Right atrium auricular region (tissue), 2 donors: ENCODE results near the gene PTRH2. TPM values are rescaled to one million over a fixed set of nuclear protein-coding genes. Genes with fewer than 3 reads are reported as not detected.

Experiments
- DNase-seq: peaks from one replicate; pipeline ENCODE4 v3.0.0-alpha.2; 2019; ENCODE audit warnings: low spot score
- H3K27ac ChIP-seq, 2 donors: fragments of 200-600 bp; sonication (generic); 1 replicate in 1 of 2; 2 replicates in 1 of 2; pipeline ENCODE4 v1.5.1; 2016 to 2019
- H3K27me3 ChIP-seq, 2 donors: fragments of 200-600 bp; sonication (generic); one replicate each; pipeline versions ENCODE4 v1.5.1 to v1.6.0; 2017 to 2019
- H3K36me3 ChIP-seq: fragments of 200-600 bp; sonication (generic); one replicate; pipeline ENCODE4 v1.5.1; 2016
- H3K4me1 ChIP-seq, 2 donors: fragments of 200-600 bp; sonication (generic); one replicate each; pipeline versions ENCODE4 v1.5.1 to v1.6.0; 2017 to 2019
- H3K4me3 ChIP-seq, 2 donors: fragments of 200-600 bp; sonication (generic); 1 replicate in 1 of 2; 2 replicates in 1 of 2; pipeline ENCODE4 v1.5.1; 2017 to 2019; ENCODE audit warnings: mild to moderate bottlenecking in 1 of 2, moderate library complexity in 1 of 2
- H3K9me3 ChIP-seq, 2 donors: fragments of 200-600 bp; sonication (generic); one replicate each; pipeline ENCODE4 v1.5.1; 2019
- total RNA-seq, 2 donors: library from RNA; depleted of rRNA; stranded (reverse); fragments of >200 nt; gene quantifications; one replicate each; pipeline ENCODE4 v1.1.0, GENCODE V29; 2016
- TF ChIP-seq, protein P1 (sequence below), 2 donors: fragments of 200-600 bp; sonication (generic); IDR thresholded peaks; one replicate each; pipeline ENCODE4 v1.5.1; 2019; ENCODE audit warnings: antibody characterized with exemption in 2 of 2

PTRH2 gene
- total RNA-seq, 2 donors from 2014 or later, result 13.8 to 14.1 TPM

GRCh38 chr17:59694344-59694743 is 12.9 kb downstream of the PTRH2 start:
- TF ChIP-seq, protein P1, sequence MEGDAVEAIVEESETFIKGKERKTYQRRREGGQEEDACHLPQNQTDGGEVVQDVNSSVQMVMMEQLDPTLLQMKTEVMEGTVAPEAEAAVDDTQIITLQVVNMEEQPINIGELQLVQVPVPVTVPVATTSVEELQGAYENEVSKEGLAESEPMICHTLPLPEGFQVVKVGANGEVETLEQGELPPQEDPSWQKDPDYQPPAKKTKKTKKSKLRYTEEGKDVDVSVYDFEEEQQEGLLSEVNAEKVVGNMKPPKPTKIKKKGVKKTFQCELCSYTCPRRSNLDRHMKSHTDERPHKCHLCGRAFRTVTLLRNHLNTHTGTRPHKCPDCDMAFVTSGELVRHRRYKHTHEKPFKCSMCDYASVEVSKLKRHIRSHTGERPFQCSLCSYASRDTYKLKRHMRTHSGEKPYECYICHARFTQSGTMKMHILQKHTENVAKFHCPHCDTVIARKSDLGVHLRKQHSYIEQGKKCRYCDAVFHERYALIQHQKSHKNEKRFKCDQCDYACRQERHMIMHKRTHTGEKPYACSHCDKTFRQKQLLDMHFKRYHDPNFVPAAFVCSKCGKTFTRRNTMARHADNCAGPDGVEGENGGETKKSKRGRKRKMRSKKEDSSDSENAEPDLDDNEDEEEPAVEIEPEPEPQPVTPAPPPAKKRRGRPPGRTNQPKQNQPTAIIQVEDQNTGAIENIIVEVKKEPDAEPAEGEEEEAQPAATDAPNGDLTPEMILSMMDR (IDR thresholded peaks at IDR 0.05), result no peak
- Histone ChIP-seq H3K4me3 (no peak overlapping the region), H3K27ac (no peak overlapping the region), H3K27me3 (no peaks in the 10 kb centered on the region), H3K36me3 (peaks cover 97% of the 10 kb centered on the region), H3K4me1 (no peaks in the 10 kb centered on the region), H3K9me3 (no peaks in the 10 kb centered on the region)
- no peak for DNase-seq

DNA sequence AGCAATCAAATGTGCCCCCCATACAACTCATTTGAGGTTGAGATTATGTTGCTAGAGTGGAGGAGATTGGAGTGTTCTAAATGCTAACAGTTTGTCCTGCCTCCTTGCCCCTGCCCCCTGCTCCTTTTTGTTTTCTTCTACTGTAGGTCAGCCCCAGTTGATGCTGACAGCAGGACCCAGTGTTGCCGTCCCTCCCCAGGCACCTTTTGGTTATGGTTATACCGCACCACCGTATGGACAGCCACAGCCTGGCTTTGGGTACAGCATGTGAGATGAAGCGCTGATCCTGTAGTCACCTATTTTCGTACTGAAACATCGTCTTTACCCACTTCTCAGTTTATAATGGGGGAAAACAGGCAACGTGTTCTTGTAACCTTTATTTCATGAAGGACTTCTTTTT is 13.6 kb downstream of the PTRH2 start:
- Histone ChIP-seq H3K4me1 (no peaks in the 10 kb centered on the region), H3K36me3 (peaks cover 95% of the 10 kb centered on the region), H3K27ac (no peak overlapping the region), H3K4me3 (no peak overlapping the region), H3K27me3 (no peaks in the 10 kb centered on the region), H3K9me3 (no peaks in the 10 kb centered on the region)
- TF ChIP-seq, protein P1 (IDR thresholded peaks at IDR 0.05), result no peak
- no peak for DNase-seq

DNA sequence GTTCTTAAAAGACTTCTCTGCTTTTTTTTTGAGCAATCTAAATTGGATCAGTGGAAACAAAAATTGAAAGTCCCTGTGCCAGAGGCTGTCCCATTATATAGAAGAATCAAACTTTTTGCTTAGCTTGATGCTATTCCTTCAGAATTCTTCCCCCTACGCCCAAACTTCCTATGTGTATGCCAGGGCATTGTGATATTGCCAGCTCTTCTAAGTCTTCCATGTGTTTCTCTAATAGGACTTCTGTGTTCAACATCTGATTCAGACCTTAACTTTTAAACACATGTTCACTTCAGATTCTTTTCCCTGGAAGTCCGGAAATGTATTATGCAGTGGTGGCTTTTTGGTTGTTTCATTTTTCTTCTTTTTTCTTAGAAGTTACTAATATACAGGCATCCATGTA is 18.7 kb downstream of the PTRH2 start:
- no peak for DNase-seq
- Histone ChIP-seq H3K4me1 (no peaks in the 10 kb centered on the region), H3K4me3 (no peak overlapping the region), H3K27me3 (no peaks in the 10 kb centered on the region), H3K27ac (no peak overlapping the region), H3K36me3 (peaks cover 98% of the 10 kb centered on the region), H3K9me3 (no peaks in the 10 kb centered on the region)
- TF ChIP-seq, protein P1 (IDR thresholded peaks at IDR 0.05), result no peak

GRCh38 chr17:59688008-59688407 is 19.2 kb downstream of the PTRH2 start:
- Histone ChIP-seq H3K27me3 (no peaks in the 10 kb centered on the region), H3K9me3 (no peaks in the 10 kb centered on the region), H3K27ac (no peak overlapping the region), H3K36me3 (peaks cover 98% of the 10 kb centered on the region), H3K4me3 (no peak overlapping the region), H3K4me1 (no peaks in the 10 kb centered on the region)
- DNase-seq, result no peak
- TF ChIP-seq, protein P1 (IDR thresholded peaks at IDR 0.05), result no peak

DNA sequence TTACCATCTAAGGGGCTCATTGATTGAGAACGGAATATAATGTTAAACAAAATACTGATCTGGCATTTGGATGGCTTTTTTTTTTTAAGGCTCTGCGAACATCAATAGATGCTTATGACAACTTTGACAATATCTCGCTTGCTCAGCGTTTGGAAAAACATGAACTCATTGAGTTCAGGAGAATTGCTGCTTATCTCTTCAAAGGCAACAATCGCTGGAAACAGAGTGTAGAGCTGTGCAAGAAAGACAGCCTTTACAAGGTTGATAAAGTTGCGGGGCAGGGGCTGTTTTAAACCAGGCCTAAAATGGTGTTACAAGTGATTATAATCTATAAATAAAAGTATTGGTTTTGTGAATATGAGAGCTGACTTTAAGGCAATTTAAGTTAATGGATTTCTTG is 22.3 kb downstream of the PTRH2 start:
- TF ChIP-seq, protein P1 (IDR thresholded peaks at IDR 0.05), result no peak

GRCh38 chr17:59683283-59683682 is 23.9 kb downstream of the PTRH2 start:
- peaks cover 100% of the 10 kb centered on the region for H3K36me3 ChIP-seq
- H3K27ac ChIP-seq, result no peak overlapping the region

More for the DNA sequence above, 22.3 kb downstream of the PTRH2 start:
- H3K9me3 ChIP-seq, result no peaks in the 10 kb centered on the region
- no peak overlapping the region for H3K27ac ChIP-seq
- no peaks in the 10 kb centered on the region for H3K4me1 ChIP-seq
- DNase-seq, result no peak
- no peaks in the 10 kb centered on the region for H3K27me3 ChIP-seq
- H3K4me3 ChIP-seq, result no peak overlapping the region
- peaks cover 98% of the 10 kb centered on the region for H3K36me3 ChIP-seq

More at GRCh38 chr17:59683283-59683682, 23.9 kb downstream of the PTRH2 start:
- Histone ChIP-seq H3K4me1 (no peaks in the 10 kb centered on the region), H3K27me3 (no peaks in the 10 kb centered on the region), H3K4me3 (no peak overlapping the region), H3K9me3 (no peaks in the 10 kb centered on the region)
- TF ChIP-seq, protein P1 (IDR thresholded peaks at IDR 0.05), result no peak
- no peak for DNase-seq
